ENCODE results near the gene JMJD7.

Gene JMJD7

DNA sequence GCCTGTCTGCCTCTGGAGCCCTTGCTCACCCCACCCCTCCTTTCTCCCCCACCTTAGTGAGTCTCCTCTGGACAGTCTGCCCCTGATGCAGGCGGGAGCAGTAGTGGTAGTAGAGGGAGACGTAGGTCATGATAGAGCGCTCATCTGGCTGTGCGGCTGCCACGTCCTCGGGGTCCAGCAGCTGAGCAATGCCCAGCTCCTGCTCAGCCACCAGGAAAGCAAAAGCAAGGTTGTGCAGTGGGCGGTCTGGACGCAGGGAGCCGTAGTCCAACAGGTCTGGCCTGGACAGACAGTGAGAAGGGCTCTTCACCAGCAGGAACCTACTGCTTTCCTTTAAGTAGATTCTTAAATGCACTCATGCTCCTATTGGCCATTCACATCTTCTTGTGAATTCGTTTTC lies 59.3 kb downstream of the JMJD7 start:
- no peaks in the 10 kb centered on the region for H3K36me3 ChIP-seq (ENCODE audit: control insufficient read depth in 2 of 2, insufficient read depth in 2 of 2, low read length in 2 of 2)
- H3K4me1 ChIP-seq (ENCODE audit: control insufficient read depth in 2 of 2, insufficient read depth in 2 of 2, low read length in 2 of 2): peaks cover 0 to 3% of the 10 kb centered on the region in 2 donors
- no peaks in the 10 kb centered on the region for H3K27me3 ChIP-seq (ENCODE audit: control insufficient read depth in 2 of 2, insufficient read depth in 2 of 2, low read length in 2 of 2)
- H3K4me3 ChIP-seq (ENCODE audit: low read length in 2 of 2): no peak overlapping the region
- H3K9ac ChIP-seq (ENCODE audit: low read depth in 1 of 2, low read length in 2 of 2): no peak overlapping the region
- H3K9me3 ChIP-seq (ENCODE audit: control insufficient read depth in 2 of 2, low read length in 2 of 2): no peaks in the 10 kb centered on the region
- H3K27ac ChIP-seq (ENCODE audit: low read depth in 2 of 2, low read length in 2 of 2): no peak overlapping the region

All from mucosa of rectum (tissue), 2 donors.